BE2C (cell line): ENCODE measurements around the gene APOM. TPM values are rescaled to one million over a fixed set of nuclear protein-coding genes. Genes with fewer than 3 reads are reported as not detected.

Experiments used
- DNase-seq: peaks from one replicate; pipeline ENCODE4 v3.0.0-alpha.2; 2020
- H3K27me3 ChIP-seq: fragments of 250-450 bp; sonication (Bioruptor Pico); 2 replicates; pipeline ENCODE4 v1.5.1; 2020; ENCODE audit warnings: mild to moderate bottlenecking
- H3K36me3 ChIP-seq: fragments of 250-450 bp; sonication (Bioruptor Pico); 2 replicates; pipeline ENCODE4 v1.5.1; 2020; ENCODE audit warnings: mild to moderate bottlenecking
- H3K4me1 ChIP-seq: fragments of 250-450 bp; sonication (Bioruptor Pico); 2 replicates; pipeline ENCODE4 v1.5.1; 2020
- H3K4me3 ChIP-seq: 2 replicates; pipeline ENCODE4 v1.5.1; 2011; ENCODE audit warnings: low read depth, low read length
- H3K9me3 ChIP-seq: fragments of 250-450 bp; sonication (Bioruptor Pico); 2 replicates; pipeline ENCODE4 v1.5.1; 2020
- CTCF ChIP-seq: IDR thresholded peaks from 2 replicates; pipeline ENCODE4 v1.5.1; 2012; ENCODE audit warnings: mild to moderate bottlenecking, low read depth, low read length
- polyA plus RNA-seq: library from polyadenylated mRNA; unstranded; fragments of >200 nt; gene quantifications from one replicate; pipeline ENCODE4 v1.2.1, GENCODE V29; 2012; ENCODE audit warnings: low read depth, missing spikeins; ENCODE audit not compliant: insufficient read length, insufficient read depth

The APOM gene
- polyA plus RNA-seq, result 4.7 TPM

DNA sequence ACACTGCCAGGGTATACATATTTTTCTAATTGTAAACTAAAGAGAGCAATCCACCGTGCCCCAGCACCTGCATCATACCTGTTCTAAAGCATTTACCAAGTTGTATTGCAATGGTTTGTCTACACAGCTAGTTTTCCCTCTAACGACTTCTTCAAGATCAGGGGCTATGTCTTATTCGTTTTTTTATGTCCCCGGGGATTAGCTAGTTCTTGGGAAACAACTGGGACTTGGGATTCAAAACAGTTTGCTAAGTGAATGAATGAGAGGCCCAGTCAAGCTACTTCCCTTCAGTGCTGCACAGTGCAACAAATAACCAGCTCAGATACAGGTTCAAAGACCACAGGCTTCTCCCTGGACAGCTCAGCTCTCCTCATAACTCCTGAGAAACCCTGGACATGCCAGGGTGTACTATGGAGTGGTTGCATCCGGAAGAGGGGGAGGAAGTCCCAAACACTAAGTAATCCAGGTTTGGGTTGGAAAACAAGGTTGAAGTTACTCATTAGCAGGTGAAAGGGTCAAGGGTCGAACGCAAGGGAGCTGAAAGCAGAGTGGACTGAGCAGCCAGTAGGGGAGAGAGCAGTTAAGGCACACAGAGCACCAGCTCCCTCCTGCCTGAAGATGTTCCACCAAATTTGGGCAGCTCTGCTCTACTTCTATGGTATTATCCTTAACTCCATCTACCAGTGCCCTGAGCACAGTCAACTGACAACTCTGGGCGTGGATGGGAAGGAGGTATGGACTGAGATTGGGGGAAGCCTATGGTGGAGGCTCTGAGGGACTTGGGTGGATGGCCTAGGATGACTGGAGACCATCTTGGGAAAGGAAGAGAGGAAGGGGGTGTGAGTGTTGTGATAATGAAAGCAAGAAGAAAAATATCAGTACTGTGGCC, at the start of gene APOM:
APOM (plus strand) TSS at position 546 of the 889 bp plus-strand sequence; CDS start at position 619, 73 bp downstream.
- H3K36me3 ChIP-seq, result peaks cover 5% of the 10 kb centered on the region; the same call in 1 of the 2 replicates
- no peaks in the 10 kb centered on the region for H3K27me3 ChIP-seq
- no peak for DNase-seq
- H3K9me3 ChIP-seq, result no peaks in the 10 kb centered on the region
- TF ChIP-seq CTCF, result no peak
- H3K4me1 ChIP-seq, result no peaks in the 10 kb centered on the region
- no peak within 1 kb of the TSS for H3K4me3 ChIP-seq

GRCh38 chr6:31607317-31607716, 48.4 kb upstream of the APOM start:
- no peak for TF ChIP-seq CTCF
- H3K36me3 ChIP-seq, result no peaks in the 10 kb centered on the region

GRCh38 chr6:31609519-31610406, 45.9 kb upstream of the APOM start:
- Histone ChIP-seq H3K4me3 (no peak overlapping the region), H3K4me1 (peaks cover 11% of the 10 kb centered on the region), H3K9me3 (no peaks in the 10 kb centered on the region), H3K27me3 (no peaks in the 10 kb centered on the region), H3K36me3 (no peaks in the 10 kb centered on the region)
- no peak for DNase-seq
- TF ChIP-seq CTCF, result no peak

More at GRCh38 chr6:31607317-31607716, 48.4 kb upstream of the APOM start:
- Histone ChIP-seq H3K27me3 (no peaks in the 10 kb centered on the region), H3K4me3 (no peak overlapping the region), H3K4me1 (peaks cover 11% of the 10 kb centered on the region), H3K9me3 (no peaks in the 10 kb centered on the region)
- no peak for DNase-seq

DNA sequence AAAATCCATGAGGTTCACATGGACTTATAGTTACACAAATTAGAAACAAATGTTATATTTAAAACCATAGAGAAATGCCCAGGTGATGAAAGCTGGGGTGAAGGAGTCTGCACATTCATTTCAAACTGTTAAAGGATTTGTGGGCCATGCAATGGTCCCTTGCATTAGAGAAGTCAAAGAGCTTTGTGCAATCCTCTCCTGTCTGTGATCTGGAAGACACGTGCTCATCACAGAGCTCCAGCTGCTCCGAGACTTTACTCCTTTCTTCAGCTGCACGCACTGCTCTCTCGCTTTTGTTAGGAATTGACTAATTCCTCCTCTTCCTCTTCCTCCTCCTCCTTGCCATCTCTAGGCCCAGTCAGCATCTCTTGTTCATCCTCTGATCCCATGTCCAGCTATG, 44.7 kb upstream of the APOM start:
- H3K36me3 ChIP-seq, result no peaks in the 10 kb centered on the region
- H3K9me3 ChIP-seq, result no peaks in the 10 kb centered on the region
- no peak for TF ChIP-seq CTCF
- no peaks in the 10 kb centered on the region for H3K27me3 ChIP-seq
- no peak overlapping the region for H3K4me3 ChIP-seq
- peaks cover 11% of the 10 kb centered on the region for H3K4me1 ChIP-seq
- no peak for DNase-seq

DNA sequence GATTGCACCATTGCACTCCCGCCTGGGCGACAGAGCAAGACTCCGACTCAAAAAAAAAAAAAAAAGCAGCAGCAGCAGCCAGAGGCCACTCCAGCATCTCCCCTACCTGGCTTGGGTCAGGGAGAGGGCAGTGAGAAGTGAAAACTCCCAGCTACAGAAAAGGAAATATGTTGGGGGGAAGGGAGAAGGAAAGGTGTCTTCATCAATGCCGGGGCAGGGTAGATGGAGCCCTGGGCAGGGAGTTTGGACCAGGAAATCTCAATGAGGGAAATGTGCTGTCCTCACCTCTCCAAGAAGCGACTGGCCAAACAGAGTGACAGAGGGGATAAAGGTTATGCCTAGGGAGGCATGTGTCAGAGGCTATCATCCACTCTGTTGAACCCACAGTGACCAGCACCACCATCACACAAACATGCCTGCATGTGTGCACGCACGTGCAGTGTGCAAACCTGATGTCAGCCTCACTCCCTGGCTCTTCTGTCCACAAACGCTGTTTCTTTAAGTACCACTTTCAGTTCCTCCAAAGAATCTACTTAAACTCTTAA, 41.5 kb upstream of the APOM start:
- Histone ChIP-seq H3K9me3 (no peaks in the 10 kb centered on the region), H3K36me3 (no peaks in the 10 kb centered on the region), H3K4me1 (peaks cover 11% of the 10 kb centered on the region), H3K27me3 (no peaks in the 10 kb centered on the region), H3K4me3 (no peak overlapping the region)
- no peak for DNase-seq
- no peak for TF ChIP-seq CTCF
